Uterus (tissue), 4 donors: ENCODE data around the gene VGLL3. TPM values are rescaled to one million over a fixed set of nuclear protein-coding genes. Genes with fewer than 3 reads are reported as not detected.

Experiments
- DNase-seq, 2 donors: peaks; one replicate each; pipeline ENCODE4 v3.0.0-alpha.2; 2019 to 2020
- H3K27ac ChIP-seq, 2 donors: fragments of 200-600 bp; sonication (generic); 1 replicate in 1 of 2; 2 replicates in 1 of 2; pipeline ENCODE4 v1.5.1; 2016 to 2018
- H3K27me3 ChIP-seq, 2 donors: fragments of 200-600 bp; sonication (generic); one replicate each; pipeline ENCODE4 v1.5.1; 2018 to 2019; ENCODE audit warnings: control low read depth in 1 of 2
- H3K36me3 ChIP-seq, 2 donors: fragments of 200-600 bp; sonication (generic); one replicate each; pipeline ENCODE4 v1.5.1; 2019; ENCODE audit warnings: control low read depth in 1 of 2
- H3K4me1 ChIP-seq, 2 donors: fragments of 200-600 bp; sonication (generic); one replicate each; pipeline ENCODE4 v1.5.1; 2018 to 2019; ENCODE audit warnings: control low read depth in 1 of 2
- H3K4me3 ChIP-seq, 2 donors: fragments of 200-600 bp; sonication (generic); 1 replicate in 1 of 2; 2 replicates in 1 of 2; pipeline ENCODE4 v1.5.1; 2018 to 2019; ENCODE audit warnings: mild to moderate bottlenecking in 1 of 2
- H3K9me3 ChIP-seq, 2 donors: fragments of 200-600 bp; sonication (generic); one replicate each; pipeline ENCODE4 v1.5.1; 2019; ENCODE audit warnings: control low read depth in 1 of 2
- POLR2A ChIP-seq, 2 donors: fragments of 450-650 bp; IDR thresholded peaks; one replicate each; pipeline ENCODE4 v1.6.1; 2016; ENCODE audit warnings: antibody characterized with exemption in 2 of 2, mild to moderate bottlenecking in 1 of 2, moderate library complexity in 1 of 2
- intact Hi-C: fragments of 100-400 bp; cut with DNase I; formaldehyde crosslinking; loops from one replicate; pipeline ENCODE4 v1.15.1; 2023; ENCODE audit warnings: low total_unique reads
- total RNA-seq, 4 donors: library from RNA; depleted of rRNA in 3 of 4; stranded (reverse); fragments of >200 nt in 3 of 4; gene quantifications; one replicate each; pipeline versions ENCODE4 v1.1.0 to v1.2.4, GENCODE V29; 2014 to 2023
- TF ChIP-seq, protein P1 (sequence below), 4 experiments: fragments of 200-600 bp in 2 of 4; fragments of 450-650 bp in 2 of 4; sonication (generic) in 2 of 4; IDR thresholded peaks; one replicate each; pipeline ENCODE4 v1.5.1; 2016 to 2019; ENCODE audit warnings: antibody characterized with exemption in 4 of 4, mild to moderate bottlenecking in 2 of 4, moderate library complexity in 1 of 4
- donor health status: DM: yes; HTN: yes; CAD: no.

Gene VGLL3
- total RNA-seq, 4 donors from 2014 or later: 11.3 to 37.5 (median 20.9) TPM

DNA sequence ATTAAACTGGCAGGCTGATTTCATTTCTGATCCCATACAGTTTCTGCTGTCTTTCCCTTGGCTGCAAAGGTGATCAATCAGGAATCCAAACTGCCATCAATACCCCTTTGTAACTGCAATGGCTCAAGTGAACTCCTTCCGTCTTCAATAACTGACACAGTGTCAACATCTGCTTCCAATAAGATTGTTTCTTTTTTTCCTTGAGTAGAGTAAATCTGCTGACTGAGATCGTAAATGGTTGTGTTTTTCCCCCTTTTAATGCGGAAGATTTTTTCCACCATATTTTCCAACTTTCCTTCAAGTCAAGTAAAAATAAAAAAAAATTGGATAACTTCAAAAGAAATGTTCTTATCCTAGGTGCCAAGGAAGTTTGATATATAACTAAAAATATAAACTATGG lies 48.7 kb downstream of the VGLL3 start:
- H3K36me3 ChIP-seq: no peaks in the 10 kb centered on the region
- TF ChIP-seq, protein P1, sequence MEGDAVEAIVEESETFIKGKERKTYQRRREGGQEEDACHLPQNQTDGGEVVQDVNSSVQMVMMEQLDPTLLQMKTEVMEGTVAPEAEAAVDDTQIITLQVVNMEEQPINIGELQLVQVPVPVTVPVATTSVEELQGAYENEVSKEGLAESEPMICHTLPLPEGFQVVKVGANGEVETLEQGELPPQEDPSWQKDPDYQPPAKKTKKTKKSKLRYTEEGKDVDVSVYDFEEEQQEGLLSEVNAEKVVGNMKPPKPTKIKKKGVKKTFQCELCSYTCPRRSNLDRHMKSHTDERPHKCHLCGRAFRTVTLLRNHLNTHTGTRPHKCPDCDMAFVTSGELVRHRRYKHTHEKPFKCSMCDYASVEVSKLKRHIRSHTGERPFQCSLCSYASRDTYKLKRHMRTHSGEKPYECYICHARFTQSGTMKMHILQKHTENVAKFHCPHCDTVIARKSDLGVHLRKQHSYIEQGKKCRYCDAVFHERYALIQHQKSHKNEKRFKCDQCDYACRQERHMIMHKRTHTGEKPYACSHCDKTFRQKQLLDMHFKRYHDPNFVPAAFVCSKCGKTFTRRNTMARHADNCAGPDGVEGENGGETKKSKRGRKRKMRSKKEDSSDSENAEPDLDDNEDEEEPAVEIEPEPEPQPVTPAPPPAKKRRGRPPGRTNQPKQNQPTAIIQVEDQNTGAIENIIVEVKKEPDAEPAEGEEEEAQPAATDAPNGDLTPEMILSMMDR (IDR thresholded peaks at IDR 0.05): no peak
- no peak for TF ChIP-seq POLR2A (IDR thresholded peaks at IDR 0.05)
- intact Hi-C loops: no loop called here
- H3K27ac ChIP-seq: no peak overlapping the region
- H3K4me1 ChIP-seq: peaks cover 0 to 4% of the 10 kb centered on the region in 2 donors
- DNase-seq: no peak
- no peaks in the 10 kb centered on the region for H3K9me3 ChIP-seq
- H3K27me3 ChIP-seq: no peaks in the 10 kb centered on the region
- no peak overlapping the region for H3K4me3 ChIP-seq

DNA sequence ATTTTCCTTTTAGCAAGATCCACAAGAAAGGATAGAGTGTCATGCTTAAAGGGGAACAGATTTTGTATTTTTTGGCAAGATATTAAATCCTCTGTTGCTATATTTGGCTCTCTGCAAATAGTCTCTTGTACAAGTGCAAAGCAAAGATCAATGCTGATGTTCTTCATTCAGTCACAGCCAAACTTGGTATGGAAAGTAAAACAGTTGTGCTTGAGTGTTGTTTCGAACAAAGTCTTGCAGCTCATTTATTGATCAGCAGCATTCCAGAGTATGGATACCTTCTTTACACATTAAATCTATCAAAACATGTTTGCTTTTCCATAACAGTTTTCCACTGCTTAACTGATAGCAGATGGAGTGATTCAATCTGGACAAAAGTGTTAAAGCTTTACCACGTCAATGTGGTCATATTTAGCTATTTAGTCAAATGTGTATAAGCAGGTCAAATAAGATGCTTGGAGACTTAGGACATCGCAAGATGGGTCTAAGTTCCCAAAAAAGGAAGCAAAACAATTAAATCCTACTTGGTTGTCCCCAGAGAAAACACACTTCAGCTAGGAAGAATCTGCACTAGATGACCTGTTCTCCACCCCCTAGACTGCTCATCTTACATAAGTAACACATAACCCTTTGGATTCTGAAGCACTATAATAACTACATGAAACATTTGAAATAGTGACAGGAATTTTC lies 52.4 kb downstream of the VGLL3 start:
- Histone ChIP-seq H3K4me3 (no peak overlapping the region), H3K9me3 (no peaks in the 10 kb centered on the region), H3K27me3 (no peaks in the 10 kb centered on the region), H3K36me3 (no peaks in the 10 kb centered on the region), H3K4me1 (peaks cover 0 to 4% of the 10 kb centered on the region in 2 donors), H3K27ac (peak overlapping the region in 1 of 2 donors; percentile 0)
- DNase-seq: no peak
- intact Hi-C loops: no loop called here
- TF ChIP-seq, protein P1 (IDR thresholded peaks at IDR 0.05): no peak
- no peak for TF ChIP-seq POLR2A (IDR thresholded peaks at IDR 0.05)

DNA sequence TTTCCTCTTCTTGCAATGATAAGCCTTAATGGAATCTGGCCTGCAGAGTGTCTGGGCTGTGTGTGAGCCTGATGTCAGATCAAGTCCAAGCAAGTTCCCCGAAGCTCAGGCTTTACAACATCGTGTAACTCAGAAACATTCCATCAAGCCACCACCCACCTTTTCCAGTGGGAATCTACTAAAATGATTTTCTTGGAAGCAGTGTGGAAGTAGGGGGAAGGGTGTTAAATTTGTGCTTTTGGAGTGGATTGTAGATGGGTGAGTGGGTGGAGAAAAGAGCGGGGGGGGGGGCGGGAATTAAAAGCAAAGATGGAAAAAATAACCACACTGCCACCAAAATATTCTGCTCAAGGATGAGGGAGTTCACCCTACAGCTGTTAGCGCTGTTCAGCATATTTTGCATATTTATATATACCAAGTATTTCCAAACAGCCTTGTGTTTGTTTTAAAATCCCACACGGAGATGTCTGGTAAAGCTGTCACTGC lies 53.6 kb downstream of the VGLL3 start:
- Histone ChIP-seq H3K36me3 (no peaks in the 10 kb centered on the region), H3K27me3 (no peaks in the 10 kb centered on the region), H3K4me3 (no peak overlapping the region), H3K9me3 (no peaks in the 10 kb centered on the region), H3K27ac (peak overlapping the region; percentile 5 to 21), H3K4me1 (peaks cover 0 to 4% of the 10 kb centered on the region in 2 donors)
- intact Hi-C loops: no loop called here
- peak; percentile 24 to 40 for DNase-seq
- TF ChIP-seq POLR2A (IDR thresholded peaks at IDR 0.05): no peak
- TF ChIP-seq, protein P1 (IDR thresholded peaks at IDR 0.05): no peak

DNA sequence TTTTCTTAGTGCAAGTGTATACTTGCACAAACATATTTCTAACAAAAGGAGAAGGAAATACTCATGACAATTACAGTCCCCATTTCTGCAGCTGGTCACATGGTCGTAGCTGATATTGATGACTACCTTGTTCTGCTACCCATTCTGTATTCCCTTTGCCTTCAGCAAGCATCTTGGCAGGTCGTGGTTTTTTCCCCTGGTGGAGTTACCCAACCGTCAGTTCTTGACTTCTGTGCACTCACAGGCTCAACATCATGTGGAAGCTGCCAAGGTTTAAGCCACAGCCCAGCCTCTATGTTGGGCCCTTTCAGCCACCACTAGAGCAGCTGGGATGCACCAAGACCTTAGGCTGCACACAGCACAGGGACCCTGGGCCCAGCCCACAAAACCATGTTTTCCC lies 56.1 kb downstream of the VGLL3 start:
- Histone ChIP-seq H3K27ac (no peak overlapping the region), H3K9me3 (no peaks in the 10 kb centered on the region)
- intact Hi-C loops: no loop called here

DNA sequence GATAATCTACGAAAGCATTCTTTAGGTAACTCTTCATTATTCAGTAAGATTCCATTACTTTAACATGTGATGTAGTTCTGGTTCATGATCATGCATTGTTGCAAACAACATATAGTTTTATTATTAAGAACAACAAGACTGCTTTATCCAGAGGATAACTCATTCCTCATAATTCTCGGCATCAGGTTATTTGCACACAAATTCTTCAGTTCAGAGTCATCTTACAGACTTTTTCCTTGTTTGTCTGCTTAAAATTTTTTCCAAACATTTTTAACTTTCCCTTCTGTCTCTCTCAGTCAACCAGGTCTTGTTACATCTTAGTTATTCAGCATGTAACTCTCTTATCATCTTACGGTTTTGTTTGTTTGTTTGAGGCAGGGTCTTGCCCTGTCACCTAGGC lies 60.1 kb downstream of the VGLL3 start:
- TF ChIP-seq, protein P1 (IDR thresholded peaks at IDR 0.05): no peak
- no peak for TF ChIP-seq POLR2A (IDR thresholded peaks at IDR 0.05)
- intact Hi-C loops: no loop called here
- Histone ChIP-seq H3K4me1 (no peaks in the 10 kb centered on the region), H3K27ac (no peak overlapping the region), H3K36me3 (no peaks in the 10 kb centered on the region), H3K27me3 (no peaks in the 10 kb centered on the region), H3K4me3 (no peak overlapping the region), H3K9me3 (no peaks in the 10 kb centered on the region)
- no peak for DNase-seq

More for the DNA sequence above, 56.1 kb downstream of the VGLL3 start:
- no peak for DNase-seq
- H3K27me3 ChIP-seq: no peaks in the 10 kb centered on the region
- TF ChIP-seq POLR2A (IDR thresholded peaks at IDR 0.05): no peak
- TF ChIP-seq, protein P1 (IDR thresholded peaks at IDR 0.05): no peak
- H3K36me3 ChIP-seq: no peaks in the 10 kb centered on the region
- H3K4me1 ChIP-seq: peaks cover 0 to 4% of the 10 kb centered on the region in 2 donors
- H3K4me3 ChIP-seq: no peak overlapping the region
